Hindlimb muscle (tissue), 1 donor: ENCODE results near the gene REG4. TPM values are rescaled to one million over a fixed set of nuclear protein-coding genes. Genes with fewer than 3 reads are reported as not detected.
"Not testable (repeated sequence)": the region's sequence is repeated elsewhere in the genome, so short reads cannot be mapped to it uniquely, and the experiment has no call there.

ENCODE experiments used
- DNase-seq: peaks from one replicate; pipeline ENCODE4 v3.0.0-alpha.2; 2013
- polyA plus RNA-seq: library from polyadenylated mRNA; unstranded; fragments of 120-200 nt; gene quantifications from one replicate; pipeline ENCODE4 v1.2.1, GENCODE V29; 2013; ENCODE audit not compliant: insufficient read length

REG4 gene
- polyA plus RNA-seq, 1 donor, result not detected

DNA sequence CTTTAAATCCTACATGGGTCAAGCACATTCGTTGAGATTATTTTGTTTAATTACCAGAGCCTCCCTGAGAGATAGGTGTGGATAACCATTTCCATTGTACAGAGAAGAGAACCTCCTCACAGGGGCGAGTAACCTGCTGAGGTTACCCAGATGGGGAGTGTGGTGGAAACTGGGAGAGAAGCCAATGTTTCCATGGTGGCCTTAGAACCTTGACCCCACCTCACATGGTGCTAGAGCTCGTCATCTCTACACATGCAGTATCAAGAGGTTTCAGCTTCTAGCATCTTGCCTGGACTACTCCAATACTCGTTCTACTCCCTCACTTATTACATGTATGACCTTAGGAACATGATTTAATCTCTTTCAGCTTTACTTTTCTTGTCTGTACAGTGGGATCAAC is 4.8 kb downstream of the REG4 start:
- DNase-seq, result no peak

DNA sequence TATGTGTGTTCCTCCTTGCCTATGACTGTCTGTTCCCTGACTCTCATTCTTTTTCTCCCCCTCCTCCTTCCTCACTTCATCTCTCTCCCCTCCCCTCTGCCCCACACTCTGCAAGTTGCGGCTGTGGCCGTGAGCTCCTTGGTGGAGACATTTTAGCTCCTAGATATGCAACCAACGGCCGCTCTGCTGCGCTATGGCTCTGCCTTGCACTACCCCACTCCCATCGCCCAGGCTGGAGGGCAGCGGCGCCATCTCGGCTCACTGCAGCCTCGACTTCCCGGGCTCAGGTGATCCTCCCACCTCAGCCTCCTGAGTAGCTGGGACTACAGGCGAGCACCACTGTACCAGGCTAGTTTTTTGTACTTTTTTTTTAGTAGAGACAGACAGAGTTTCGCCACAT is 5.5 kb downstream of the REG4 start:
- no peak for DNase-seq

DNA sequence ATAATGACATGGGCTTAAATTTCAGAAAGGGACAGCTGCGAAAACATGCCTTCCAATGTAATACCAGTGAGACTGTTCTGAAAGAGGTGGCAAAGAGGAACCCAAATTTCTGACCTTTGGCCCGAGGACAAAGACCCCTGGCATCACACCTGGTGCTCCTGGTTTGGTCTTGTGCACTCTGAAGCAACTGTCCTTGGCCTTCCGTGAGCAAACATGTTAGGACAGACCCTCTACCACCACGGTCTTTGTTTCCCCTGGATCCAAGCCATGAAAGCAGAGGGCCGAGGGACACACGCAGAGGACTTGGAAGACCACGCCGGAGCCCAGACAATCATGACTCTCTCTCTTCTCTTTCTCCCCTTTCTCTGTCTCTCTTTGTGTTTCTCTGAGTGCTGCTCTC is 6.0 kb downstream of the REG4 start:
- DNase-seq, result no peak

DNA sequence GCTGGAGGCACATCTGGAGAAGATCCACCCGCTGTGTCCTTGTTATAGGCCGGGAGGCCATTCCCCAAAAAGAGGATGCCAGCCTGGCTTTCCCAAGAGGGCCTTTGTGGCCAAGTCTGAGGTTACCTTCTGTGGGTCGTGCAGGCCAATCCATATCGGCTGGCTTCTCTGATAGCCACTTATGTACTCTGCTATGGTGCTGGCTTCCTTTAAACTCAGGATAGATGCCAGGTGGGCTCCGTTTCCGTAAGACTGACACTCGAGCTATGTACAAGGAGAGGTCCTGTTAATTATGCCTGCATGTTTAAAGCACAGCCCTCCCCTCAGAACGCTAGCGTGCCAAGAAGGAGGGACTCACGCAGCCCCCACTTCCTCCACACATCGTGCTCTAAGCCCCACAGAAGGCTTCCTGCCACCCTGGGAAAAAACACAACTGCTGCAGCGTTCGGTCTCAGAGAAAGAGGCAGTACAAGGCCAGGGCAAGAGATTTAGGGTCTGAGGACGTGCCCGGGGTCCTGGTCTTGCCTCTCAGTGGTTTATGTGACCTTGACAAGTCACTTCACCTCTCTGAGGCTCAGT is 11.6 kb downstream of the REG4 start:
- no peak for DNase-seq

DNA sequence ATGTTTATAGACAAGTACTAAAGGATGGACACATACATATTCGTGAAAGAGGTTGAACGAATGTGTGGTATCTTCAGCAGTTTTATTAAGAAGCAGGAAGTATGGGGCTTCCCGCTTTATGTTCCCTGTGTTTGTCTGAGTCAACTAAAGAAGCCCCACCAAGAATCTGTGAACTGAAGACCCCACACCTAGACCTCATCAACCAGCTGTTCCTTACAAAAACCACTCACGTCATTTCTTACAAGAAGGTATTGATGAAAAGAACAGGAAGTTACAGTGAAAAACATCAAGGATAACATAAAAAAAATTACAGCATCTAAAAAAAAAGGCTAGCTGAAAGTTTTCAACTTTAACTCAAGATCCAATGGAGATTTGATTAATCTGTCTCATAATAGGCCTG is 12.3 kb downstream of the REG4 start:
- no peak for DNase-seq

DNA sequence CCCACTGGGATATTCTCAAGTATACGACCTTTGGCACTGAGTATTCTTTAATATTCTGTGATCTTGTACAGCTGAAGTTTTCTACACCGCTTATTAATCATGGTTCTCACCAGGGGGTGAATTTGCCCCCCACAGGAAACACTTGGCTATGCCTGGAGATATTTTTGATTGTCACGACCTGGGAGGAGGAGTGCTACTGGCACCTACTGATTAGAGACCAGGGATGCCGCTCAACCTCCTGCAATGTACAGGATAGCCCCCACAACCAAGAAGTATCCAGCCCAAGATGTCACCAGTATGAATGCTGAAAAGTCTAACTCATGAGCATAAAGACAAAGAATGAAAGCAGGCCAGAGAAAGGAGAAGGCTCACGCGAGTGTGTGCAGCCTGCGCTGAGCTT is 13.7 kb downstream of the REG4 start:
- DNase-seq, result no peak

DNA sequence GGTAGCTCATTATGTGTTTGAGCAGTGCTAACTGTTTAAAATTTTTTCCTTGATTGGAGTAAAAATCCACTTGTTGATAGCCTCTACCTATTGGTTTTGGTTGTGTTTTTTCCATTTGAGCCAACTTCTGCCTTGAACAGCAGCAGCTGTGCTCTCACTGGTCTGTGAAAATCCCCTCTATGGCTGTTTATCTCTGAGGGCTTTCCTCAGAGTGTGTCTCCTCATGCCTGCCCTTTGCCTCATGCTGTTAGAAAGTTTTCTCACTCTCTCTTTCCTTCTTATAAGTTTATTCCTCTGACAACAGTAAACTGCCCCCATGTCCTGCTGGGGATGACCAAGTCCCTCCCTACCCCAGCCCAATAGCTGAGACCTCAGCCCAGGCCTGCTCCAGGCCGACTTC is 14.1 kb downstream of the REG4 start:
- DNase-seq, result no peak

DNA sequence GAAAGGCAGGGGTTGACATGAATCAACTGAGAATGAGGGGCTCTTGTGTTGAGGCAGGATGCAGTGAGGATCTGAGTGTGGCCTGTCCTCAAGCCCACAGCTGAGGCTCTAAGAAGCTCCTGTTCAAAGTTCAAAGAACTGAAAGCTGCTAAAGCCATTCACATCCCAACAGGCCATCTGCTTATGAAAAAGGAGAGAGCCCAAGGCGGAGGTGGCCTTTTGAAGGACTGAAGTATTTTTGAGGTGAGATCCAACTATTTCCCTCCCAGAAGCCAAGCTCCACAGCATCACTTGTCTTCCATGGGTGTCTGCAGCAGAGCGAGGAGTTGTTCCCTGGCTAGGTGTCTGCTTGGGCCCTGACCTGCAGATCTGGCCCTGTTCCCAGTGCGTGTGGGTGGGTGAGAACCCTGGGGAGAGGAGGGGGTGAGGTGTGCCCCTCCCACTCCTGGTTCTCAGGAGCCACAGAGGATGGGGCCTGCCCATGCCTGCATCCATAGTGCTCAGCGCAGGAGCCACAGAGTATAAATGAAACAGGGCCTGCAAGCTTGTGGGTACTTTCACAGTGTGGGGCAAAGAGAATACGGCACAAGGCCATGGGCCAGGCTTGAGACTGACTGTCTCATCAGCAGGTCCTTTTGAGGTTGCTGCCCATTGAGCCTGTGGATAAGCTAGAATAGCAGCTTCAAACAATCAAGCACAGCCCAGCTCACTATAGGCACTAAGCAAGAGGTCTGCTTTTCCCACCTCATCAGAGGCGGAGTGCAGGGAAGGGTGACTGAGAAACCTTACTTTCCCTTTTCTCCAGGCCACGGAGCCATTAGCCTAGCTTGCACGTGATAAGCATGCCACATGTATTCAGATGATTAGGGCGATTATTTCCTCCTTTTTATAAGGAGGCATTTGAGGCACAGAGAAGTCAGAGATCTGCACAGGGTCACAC is 15.7 kb downstream of the REG4 start:
- no peak for DNase-seq

DNA sequence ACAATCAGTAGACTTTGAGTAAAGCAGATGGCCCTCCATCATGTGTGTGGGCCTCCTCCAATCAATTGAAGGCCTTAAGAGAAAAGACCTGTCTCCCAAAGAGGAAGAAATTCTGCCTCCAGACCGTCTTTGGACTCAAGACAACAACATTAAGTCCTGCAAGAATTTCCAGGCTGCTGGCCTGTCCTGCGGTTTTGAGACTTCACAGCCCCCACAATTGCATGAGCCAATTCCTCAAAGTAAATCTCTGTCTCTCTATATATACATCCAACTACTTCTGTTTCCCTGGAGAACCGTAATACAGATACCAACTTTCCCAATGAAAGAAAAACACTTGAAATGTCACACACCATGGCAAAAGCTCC is 16.4 kb downstream of the REG4 start:
- DNase-seq, result no peak

DNA sequence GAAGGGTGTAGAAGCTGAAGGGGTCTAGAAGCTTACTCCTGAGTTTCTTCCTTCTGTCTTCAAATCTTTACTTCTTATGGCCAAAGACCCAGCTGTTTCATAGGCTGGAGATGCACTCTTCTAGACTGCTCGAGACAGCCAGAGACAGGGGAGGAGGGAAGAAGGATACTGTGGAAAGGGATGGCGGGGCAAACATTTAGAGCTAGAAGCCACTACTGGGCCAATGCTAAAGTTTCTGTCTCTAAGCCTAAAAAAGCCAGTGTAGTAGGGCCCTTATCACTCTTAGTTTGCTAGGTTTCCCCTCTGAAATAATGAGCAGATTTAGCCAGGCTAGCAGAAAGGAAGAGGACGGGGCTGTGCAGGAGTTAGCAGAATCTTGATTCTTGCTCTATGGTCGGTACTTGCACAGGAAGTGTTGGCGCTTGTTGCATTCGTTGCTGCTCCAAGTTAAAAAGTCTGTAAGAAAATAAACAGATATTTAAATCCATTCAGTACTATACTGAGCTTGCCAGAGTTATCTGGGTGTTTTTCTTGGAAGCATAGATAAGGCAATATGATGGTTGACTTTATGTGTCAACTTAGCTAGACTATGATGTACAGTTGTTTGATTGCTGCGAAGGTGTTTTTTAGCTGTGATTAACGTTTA is 16.9 kb downstream of the REG4 start:
- DNase-seq, result no peak

DNA sequence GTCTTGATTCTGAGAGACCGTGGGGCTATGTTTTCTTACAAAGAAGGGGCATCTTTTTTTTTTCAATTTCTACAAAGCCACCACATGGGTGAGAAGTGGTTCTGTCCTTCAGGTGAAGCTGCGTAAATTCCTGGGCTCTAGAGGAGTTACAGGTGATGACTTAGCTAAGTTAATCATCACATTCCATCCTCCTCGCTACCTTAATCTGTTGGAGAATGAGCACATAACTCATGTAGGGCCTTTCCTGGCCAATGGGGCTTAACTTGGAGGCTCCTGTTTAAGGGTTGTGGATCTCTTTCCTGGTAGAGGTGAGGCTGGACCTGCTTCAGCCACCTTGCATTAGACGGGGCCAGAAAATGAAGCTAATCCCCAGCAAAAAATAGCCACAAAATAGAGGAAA is 19.9 kb downstream of the REG4 start:
- no peak for DNase-seq

DNA sequence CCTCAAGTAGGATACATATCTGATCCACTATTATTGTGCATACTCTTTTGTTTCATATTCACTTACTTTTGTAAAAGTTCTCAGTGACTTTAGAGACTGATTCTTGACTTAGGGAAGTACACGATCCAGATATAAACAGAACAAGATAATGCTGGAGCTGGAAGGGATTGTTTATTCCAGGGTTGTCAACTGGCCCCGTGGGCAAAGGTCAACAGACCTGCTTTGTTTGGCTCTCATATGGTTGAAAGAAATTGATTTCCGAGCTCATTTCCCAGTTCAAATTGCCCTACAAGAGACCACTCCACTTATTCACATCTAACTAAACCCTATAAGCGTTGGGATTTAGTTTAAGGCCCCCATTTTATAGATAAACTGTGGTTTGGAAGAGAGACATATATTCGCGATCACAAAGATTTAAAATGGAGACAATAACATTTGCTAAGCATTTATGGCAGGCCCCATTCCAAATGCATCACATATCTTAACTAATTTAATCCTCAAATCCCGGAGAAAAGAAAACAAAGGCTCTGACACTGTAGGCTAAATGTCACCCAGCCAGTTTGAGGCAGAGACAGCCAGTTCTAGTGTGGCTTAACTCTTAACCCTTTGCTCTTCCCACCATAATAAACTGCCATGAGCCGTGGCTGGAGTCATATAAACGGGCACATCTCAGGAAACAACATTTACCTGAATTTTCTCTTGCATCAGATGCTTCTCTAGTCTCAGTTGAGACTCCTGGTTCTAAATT is 20.6 kb downstream of the REG4 start:
- no peak for DNase-seq

DNA sequence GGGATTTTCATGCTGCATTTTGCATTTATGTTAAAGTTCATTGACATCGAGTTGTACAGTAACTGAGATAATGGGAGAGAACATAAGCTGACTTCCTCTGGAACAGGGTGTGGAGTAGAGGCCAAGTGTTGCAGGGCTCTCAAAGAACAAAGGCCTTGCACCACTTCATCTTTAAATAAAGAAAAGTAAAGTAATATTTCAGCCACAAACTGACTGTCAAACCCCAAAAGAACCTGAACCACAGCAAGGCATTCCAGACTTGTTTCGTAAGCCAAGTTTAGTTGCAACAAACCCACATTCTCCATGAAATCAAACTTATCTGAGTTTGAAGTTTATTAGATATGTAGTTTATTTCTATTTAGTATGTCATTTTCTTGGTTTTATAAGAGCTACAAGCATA is 23.5 kb downstream of the REG4 start:
- no peak for DNase-seq

DNA sequence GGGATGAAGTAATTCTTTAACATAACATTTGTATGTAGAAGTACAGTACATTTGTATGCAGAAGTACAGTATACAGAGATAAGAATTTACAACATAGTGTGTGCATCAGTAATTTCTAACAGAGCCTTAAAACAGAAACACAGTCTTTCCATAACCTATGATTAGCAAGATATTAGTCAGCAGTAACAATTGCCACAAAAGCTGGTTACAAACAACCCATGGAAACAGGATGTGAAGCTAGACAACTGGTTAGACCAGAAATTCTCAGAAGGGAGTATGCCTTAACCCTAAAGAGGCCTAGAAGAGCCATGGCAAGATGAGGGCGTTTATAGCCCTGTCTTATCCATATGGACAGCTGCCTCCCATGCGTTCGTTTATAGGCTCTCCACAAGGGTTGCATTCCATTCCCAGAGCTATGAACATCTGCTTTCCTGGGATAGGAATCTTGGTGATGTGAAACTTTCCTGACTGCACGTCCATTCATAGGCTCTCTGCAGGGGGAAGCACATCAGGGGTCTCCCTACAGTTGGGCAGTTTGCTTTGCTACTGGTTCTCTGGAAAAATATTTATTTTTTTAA is 24.7 kb downstream of the REG4 start:
- DNase-seq, result not testable (repeated sequence)

DNA sequence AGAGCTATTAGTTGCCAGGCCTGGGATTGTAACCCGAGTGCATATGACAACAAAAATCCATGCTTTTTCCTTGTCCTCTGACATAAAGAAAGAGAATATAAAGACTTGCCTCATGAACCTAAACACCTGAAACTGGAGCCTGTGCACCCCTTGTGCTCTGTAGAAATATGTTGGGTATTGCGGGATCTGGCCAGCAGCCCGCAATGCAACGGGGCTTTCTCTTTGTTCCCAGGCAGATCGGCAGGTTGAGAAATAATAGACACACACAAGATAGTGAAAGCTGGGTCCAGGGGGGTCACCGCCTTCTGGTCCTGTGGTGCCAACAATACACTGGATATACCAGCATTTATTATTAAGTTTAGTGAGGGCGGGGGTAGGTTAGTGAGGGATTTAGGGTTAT is 25.2 kb downstream of the REG4 start:
- DNase-seq, result not testable (repeated sequence)

DNA sequence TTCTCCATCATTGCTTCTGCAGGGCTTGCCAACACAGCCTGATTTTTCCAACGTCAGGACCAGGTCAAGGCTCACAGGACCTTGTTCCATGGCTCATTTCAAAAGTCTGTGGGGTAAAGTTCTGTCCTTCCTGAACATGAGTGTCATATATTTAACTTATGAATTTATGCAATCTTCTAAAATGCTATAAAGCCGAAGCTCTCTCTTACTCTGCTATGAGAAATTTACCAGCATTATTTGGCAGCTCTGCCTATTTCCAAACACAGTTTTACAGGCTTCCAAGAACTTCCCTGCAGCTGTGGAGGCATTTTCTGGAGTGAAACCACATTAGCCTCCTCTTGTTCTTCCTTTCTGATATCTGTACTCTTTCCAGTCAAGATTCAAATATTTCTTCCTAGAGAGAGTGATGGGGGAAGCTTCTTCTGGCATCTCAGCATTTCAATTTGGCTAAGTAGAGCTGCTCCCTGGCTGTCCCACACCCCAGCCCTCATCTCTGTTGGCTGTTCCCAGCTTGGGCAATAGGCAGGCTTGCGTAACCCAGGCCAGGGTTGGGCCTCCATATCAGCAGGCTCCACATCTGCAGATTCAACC is 27.0 kb downstream of the REG4 start:
- no peak for DNase-seq

DNA sequence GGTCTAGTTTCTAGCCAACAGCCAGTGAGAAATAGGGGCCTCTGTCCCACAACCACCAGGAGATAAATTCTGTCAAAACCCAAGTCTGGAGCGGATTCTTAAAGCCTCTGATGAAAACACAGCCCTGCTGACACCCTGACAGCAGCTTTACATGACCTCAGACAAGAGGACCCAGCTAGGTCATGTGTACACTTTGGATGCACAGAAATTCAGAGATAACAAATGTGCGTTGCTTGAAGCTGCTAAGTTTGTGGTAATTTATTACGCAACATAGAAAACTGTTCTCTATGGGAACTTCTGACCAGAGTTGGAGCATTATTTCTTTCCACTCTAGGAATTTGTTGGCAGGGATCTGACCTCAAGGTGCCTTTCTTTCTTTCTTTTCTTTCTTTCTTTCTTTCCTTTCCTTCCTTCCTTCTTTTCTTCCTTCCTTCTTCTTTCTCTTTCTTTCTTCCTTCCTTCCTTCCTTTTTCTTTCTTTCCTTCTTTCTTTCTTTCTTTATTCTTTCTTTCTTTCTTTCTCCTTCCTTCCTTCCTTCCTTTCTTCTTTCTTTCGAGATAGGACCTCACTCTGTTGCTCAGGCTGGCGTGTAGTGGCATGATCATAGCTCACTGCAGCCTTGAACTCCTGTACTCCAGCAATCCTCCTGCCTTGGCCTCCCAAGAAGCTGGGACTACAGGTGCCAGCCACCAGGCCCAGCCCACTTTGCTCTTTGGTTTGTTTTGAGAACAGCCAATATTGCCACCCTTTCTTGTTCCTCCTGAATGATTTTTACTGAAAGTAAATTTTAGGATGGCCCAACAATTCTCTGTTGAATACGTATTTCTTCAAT is 27.7 kb downstream of the REG4 start:
- no peak for DNase-seq

DNA sequence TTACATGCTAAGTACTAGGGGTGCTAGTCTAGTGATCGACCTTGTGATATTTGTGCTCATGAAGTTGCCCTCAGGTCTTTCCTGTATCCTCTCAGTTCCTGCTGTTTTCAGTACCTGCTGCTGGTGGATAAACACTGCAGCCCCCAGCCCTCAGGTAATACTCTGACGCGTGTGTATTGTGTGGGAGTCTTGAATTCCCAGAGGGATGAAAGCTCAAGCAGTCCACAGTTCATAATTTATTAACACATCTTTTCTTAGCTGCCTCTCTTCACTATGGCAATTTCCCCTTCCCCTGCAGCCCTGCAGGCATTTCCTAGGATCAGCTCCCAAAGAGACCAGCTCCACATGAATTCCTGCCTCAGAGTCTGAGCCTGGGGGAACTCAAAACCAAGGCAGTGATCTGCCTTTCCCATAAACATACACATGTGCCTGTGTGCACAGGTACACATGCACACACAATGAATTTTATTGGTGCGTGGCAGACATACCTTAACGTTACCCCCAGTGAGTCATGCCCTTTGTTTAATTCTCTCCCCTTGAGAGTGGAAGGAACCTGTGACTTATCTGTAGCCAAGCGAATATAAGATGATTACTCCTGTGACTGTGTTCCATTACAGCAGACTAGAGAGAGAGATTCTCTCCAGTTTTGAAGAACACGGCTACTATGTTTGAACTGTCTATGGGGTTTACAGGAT is 28.5 kb downstream of the REG4 start:
- no peak for DNase-seq

DNA sequence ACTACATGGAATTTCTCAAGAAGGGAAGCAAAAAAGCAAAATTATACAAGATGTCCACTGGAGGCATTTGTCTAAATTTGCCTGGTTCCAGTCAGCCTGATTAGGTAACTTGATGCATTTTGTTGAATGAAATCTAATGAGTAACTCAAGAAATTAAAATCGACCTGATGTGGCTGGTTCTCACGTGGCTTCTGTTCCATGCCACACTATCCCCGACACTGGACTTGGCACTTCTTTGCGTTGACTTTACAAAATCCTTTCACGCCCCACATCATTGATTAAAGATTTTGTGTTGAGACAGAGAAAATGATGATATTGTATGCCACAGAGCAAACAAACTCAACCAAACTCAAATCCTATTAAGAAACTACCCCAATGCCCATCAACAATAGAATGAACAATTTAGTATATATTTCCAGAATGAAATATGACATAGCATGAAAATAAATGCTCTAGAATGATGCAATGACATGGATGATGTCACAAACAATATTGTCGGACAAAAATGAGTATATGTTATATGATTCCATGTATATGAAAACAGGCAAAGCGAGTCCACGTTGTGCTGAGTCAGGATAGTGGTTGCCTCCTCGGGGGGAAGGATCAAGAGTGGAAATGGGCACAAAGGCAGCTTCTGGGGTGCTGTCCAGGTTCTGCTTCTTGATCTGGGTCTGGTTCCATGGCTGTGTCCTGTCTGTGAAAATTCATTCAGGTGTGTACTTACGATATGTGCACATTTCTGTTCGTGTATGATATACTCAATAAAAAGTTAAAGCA is 29.6 kb downstream of the REG4 start:
- DNase-seq, result no peak

DNA sequence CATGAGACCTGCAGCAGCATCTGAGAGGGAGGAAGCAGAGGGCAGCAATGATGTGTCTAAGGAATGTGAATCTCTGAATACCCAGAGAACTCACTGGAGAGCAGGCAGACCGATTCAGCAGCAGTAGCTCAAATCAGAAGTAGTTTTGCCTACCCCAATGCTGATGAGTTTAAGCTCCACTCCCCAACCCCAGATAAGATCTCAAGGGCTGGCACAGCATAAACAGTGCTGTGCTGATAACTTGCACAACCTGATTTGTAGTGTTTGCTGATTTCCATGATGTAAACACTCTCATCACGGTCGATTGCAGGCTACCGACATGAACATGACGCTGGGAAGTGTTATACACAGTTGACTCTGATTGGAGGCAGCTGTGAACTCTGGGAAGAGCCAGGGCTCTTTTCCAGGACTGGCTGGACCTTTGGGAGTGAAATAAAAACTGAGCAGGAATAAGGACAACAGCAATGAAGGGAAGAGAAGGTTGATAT is 31.3 kb downstream of the REG4 start:
- peak; percentile 73 for DNase-seq
